Testis (tissue), 3 donors: ENCODE measurements around the gene ANO10. TPM values are rescaled to one million over a fixed set of nuclear protein-coding genes. Genes with fewer than 3 reads are reported as not detected.

Experiments
- DNase-seq: peaks from one replicate; pipeline ENCODE4 v3.0.0-alpha.2; 2019
- H3K27ac ChIP-seq, 2 donors: fragments of 200-600 bp; sonication (generic); one replicate each; pipeline ENCODE4 v1.5.1; 2019
- H3K27me3 ChIP-seq: fragments of 200-600 bp; sonication (generic); one replicate; pipeline ENCODE4 v1.5.1; 2019
- H3K36me3 ChIP-seq: fragments of 200-600 bp; sonication (generic); one replicate; pipeline ENCODE4 v1.5.1; 2017; ENCODE audit warnings: low read depth; ENCODE audit errors: missing control alignments
- H3K4me1 ChIP-seq: fragments of 200-600 bp; sonication (generic); one replicate; pipeline ENCODE4 v1.5.1; 2019
- H3K4me3 ChIP-seq, 2 donors: fragments of 200-600 bp; sonication (generic); one replicate each; pipeline ENCODE4 v1.5.1; 2017 to 2019
- H3K9me3 ChIP-seq: fragments of 200-600 bp; sonication (generic); one replicate; pipeline ENCODE4 v1.5.1; 2017
- POLR2A ChIP-seq: fragments of 450-650 bp; IDR thresholded peaks from one replicate; pipeline ENCODE4 v1.6.1; 2017; ENCODE audit warnings: antibody characterized with exemption, mild to moderate bottlenecking, moderate library complexity
- WGBS, 2 donors: methylation state at CpG; one replicate each; pipeline ENCODE4 v1.1.5; 2018; 5-methylcytosine and 5-hydroxymethylcytosine counted together
- intact Hi-C: fragments of 100-400 bp; cut with DNase I; formaldehyde crosslinking; loops from one replicate; pipeline ENCODE4 v1.15.1; 2023; ENCODE audit warnings: low total_unique reads
- polyA plus RNA-seq: library from polyadenylated mRNA; stranded (reverse); fragments of 350-450 nt; fragmentation: Illumina TruSeq; extraction: RNeasy Lipid Tissue Mini Kit (QIAGEN cat#74804); gene quantifications from one replicate; pipeline ENCODE4 v1.2.3, GENCODE V29; 2014; ENCODE audit warnings: low read depth, low replicate concordance; ENCODE audit not compliant: insufficient read depth
- total RNA-seq, 2 donors: library from RNA; depleted of rRNA; stranded (reverse); fragments of >200 nt; gene quantifications; one replicate each; pipeline ENCODE4 v1.2.3, GENCODE V29; 2016
- TF ChIP-seq, protein P1 (sequence below), 3 experiments: fragments of 450-650 bp in 2 of 3; fragments of 200-600 bp in 1 of 3; sonication (generic) in 1 of 3; IDR thresholded peaks; one replicate each; pipeline ENCODE4 v1.5.1; 2016 to 2019; ENCODE audit warnings: antibody characterized with exemption in 3 of 3, mild to moderate bottlenecking in 2 of 3, moderate library complexity in 1 of 3

ANO10 gene
- total and polyA plus RNA-seq, 3 donors from 2014 or later, result 19.9 to 26.3 (median 25.0) TPM

- no peaks in the 10 kb centered on the region for H3K4me1 ChIP-seq
- H3K27ac ChIP-seq, result no peak overlapping the region
- H3K36me3 ChIP-seq, result no peaks in the 10 kb centered on the region
- 94 to 95% methylated on average over 5 of the region's 5 CpGs for WGBS, 2 donors
- no peaks in the 10 kb centered on the region for H3K27me3 ChIP-seq
- no peak for DNase-seq
- no peaks in the 10 kb centered on the region for H3K9me3 ChIP-seq
- intact Hi-C loops, result no loop called here
- no peak for TF ChIP-seq POLR2A
- TF ChIP-seq, protein P1, sequence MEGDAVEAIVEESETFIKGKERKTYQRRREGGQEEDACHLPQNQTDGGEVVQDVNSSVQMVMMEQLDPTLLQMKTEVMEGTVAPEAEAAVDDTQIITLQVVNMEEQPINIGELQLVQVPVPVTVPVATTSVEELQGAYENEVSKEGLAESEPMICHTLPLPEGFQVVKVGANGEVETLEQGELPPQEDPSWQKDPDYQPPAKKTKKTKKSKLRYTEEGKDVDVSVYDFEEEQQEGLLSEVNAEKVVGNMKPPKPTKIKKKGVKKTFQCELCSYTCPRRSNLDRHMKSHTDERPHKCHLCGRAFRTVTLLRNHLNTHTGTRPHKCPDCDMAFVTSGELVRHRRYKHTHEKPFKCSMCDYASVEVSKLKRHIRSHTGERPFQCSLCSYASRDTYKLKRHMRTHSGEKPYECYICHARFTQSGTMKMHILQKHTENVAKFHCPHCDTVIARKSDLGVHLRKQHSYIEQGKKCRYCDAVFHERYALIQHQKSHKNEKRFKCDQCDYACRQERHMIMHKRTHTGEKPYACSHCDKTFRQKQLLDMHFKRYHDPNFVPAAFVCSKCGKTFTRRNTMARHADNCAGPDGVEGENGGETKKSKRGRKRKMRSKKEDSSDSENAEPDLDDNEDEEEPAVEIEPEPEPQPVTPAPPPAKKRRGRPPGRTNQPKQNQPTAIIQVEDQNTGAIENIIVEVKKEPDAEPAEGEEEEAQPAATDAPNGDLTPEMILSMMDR (IDR thresholded peaks at IDR 0.05), result no peak
- no peak overlapping the region for H3K4me3 ChIP-seq
Measured at GRCh38 chr3:43616034-43616433, 5.8 kb downstream of the ANO10 start.

GRCh38 chr3:43615133-43615532 lies 6.7 kb downstream of the ANO10 start:
- Histone ChIP-seq H3K4me1 (no peaks in the 10 kb centered on the region), H3K4me3 (no peak overlapping the region), H3K36me3 (no peaks in the 10 kb centered on the region), H3K27ac (no peak overlapping the region), H3K27me3 (no peaks in the 10 kb centered on the region), H3K9me3 (no peaks in the 10 kb centered on the region)
- TF ChIP-seq, protein P1 (IDR thresholded peaks at IDR 0.05), result no peak
- no peak for TF ChIP-seq POLR2A
- intact Hi-C loops, result no loop called here
- DNase-seq, result no peak
- 95 to 96% methylated on average over 1 of the region's 1 CpG for WGBS, 2 donors

DNA sequence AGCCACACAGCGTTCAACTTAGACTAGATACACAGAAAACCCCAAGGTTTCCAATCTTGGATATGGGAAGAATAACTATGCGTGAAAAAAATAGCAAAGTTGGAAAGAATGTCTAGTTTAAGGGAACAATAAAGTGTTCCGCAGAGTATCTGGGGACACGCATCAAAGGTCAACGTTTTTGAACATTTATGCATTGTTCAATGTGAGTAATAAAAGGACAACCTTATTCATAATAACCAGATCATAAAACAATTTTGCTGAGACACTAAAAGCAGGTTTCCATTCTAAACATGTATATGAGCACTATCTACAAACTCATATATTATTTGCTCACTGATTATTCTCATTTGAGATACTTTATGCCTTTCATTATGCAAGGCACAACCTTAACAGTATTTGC lies 7.8 kb downstream of the ANO10 start:
- H3K9me3 ChIP-seq, result no peaks in the 10 kb centered on the region
- H3K36me3 ChIP-seq, result no peaks in the 10 kb centered on the region
- H3K4me1 ChIP-seq, result no peaks in the 10 kb centered on the region
- intact Hi-C loops, result no loop called here
- no peak overlapping the region for H3K27ac ChIP-seq
- TF ChIP-seq POLR2A, result no peak
- TF ChIP-seq, protein P1 (IDR thresholded peaks at IDR 0.05), result no peak
- DNase-seq, result no peak
- no peak overlapping the region for H3K4me3 ChIP-seq
- 95 to 96% methylated on average over 5 of the region's 5 CpGs for WGBS, 2 donors
- no peaks in the 10 kb centered on the region for H3K27me3 ChIP-seq

- H3K4me3 ChIP-seq, result no peak overlapping the region
- no peaks in the 10 kb centered on the region for H3K27me3 ChIP-seq
- no peak for TF ChIP-seq POLR2A
- TF ChIP-seq, protein P1 (IDR thresholded peaks at IDR 0.05), result no peak
- H3K36me3 ChIP-seq, result no peaks in the 10 kb centered on the region
- no peak for DNase-seq
- H3K9me3 ChIP-seq, result no peaks in the 10 kb centered on the region
- intact Hi-C loops, result no loop called here
- H3K27ac ChIP-seq, result no peak overlapping the region
- no peaks in the 10 kb centered on the region for H3K4me1 ChIP-seq
Measured at GRCh38 chr3:43612419-43612818, 9.4 kb downstream of the ANO10 start.

DNA sequence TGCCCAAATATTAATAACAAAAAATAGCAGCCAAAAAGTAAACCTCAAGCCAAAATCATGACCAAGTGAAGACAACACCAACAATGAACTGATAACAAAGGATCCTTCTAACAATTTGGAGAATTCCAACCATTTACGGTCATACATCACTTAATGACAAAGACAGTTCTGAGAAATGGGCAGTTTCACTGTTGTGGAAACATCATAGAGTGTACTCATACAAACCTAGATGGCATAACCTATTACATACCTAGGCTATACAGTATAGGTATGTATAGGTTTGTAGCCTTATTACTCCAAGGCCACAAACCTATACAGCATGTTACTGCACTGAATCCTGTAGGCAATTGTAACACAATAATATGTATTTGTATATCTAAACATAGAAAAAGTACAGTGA lies 12.4 kb downstream of the ANO10 start:
- Histone ChIP-seq H3K36me3 (no peaks in the 10 kb centered on the region), H3K27me3 (no peaks in the 10 kb centered on the region), H3K9me3 (no peaks in the 10 kb centered on the region), H3K27ac (no peak overlapping the region), H3K4me1 (no peaks in the 10 kb centered on the region), H3K4me3 (no peak overlapping the region)
- TF ChIP-seq POLR2A, result no peak
- TF ChIP-seq, protein P1 (IDR thresholded peaks at IDR 0.05), result no peak
- no peak for DNase-seq
- intact Hi-C loops, result no loop called here
- WGBS, 2 donors, result 95 to 96% methylated on average over 1 of the region's 1 CpG
